Activated CD8-positive, alpha-beta memory T cell treated with anti-CD3 and anti-CD28 coated beads for 1 hour (primary cell): ENCODE results near the gene GSTO2.
A peak's percentile ranks its signal among the peaks of the same experiment; 100 is the strongest.

Source experiments
- DNase-seq, 2 donors: peaks; one replicate each; pipeline ENCODE4 v3.0.0-alpha.2; 2020; ENCODE audit warnings: low read depth in 1 of 2; ENCODE audit errors: extremely low read depth in 1 of 2

The GSTO2 gene

GRCh38 chr10:104337521-104337984 is 68.6 kb downstream of the GSTO2 start:
- no peak for DNase-seq

- DNase-seq, result peak; percentile 46 to 58
Observed at GRCh38 chr10:104337985-104338735, 69.2 kb downstream of the GSTO2 start, which contains the start of gene ITPRIP. ITPRIP (minus strand) TSS chr10:104338465; CDS start chr10:104316051, 22,414 bp downstream.

- DNase-seq, result no peak
Observed at GRCh38 chr10:104339469-104340110, 70.6 kb downstream of the GSTO2 start.

- no peak for DNase-seq
Observed at GRCh38 chr10:104340111-104340526, 71.1 kb downstream of the GSTO2 start.

- DNase-seq, result no peak
Observed at GRCh38 chr10:104340641-104341040, 71.7 kb downstream of the GSTO2 start.

- no peak for DNase-seq
Observed at GRCh38 chr10:104342941-104343411, 74.0 kb downstream of the GSTO2 start.

- DNase-seq, result no peak
Observed at GRCh38 chr10:104344219-104344618, 75.2 kb downstream of the GSTO2 start.

GRCh38 chr10:104345515-104345914 is 76.5 kb downstream of the GSTO2 start:
- DNase-seq, result no peak

GRCh38 chr10:104345941-104346340 is 77.0 kb downstream of the GSTO2 start:
- DNase-seq, result no peak

- DNase-seq, result no peak
Observed at GRCh38 chr10:104347295-104348045, 78.5 kb downstream of the GSTO2 start.

- no peak for DNase-seq
Observed at GRCh38 chr10:104348601-104349000, 79.6 kb downstream of the GSTO2 start.

- DNase-seq, result no peak
Observed at GRCh38 chr10:104349623-104350126, 80.7 kb downstream of the GSTO2 start.

- DNase-seq, result no peak
Observed at GRCh38 chr10:104350127-104350635, 81.2 kb downstream of the GSTO2 start.

GRCh38 chr10:104351061-104351702 is 82.2 kb downstream of the GSTO2 start:
- DNase-seq, result no peak

GRCh38 chr10:104351919-104352318 is 82.9 kb downstream of the GSTO2 start:
- no peak for DNase-seq

- peak; percentile 70 to 82 for DNase-seq
Observed at GRCh38 chr10:104353325-104354048, 84.5 kb downstream of the GSTO2 start, which contains the start of gene CFAP58. CFAP58 (plus strand) TSS chr10:104353833; CDS start chr10:104353898, 65 bp downstream.
